Measurements from ENCODE around the gene UBASH3A.

UBASH3A gene

DNA sequence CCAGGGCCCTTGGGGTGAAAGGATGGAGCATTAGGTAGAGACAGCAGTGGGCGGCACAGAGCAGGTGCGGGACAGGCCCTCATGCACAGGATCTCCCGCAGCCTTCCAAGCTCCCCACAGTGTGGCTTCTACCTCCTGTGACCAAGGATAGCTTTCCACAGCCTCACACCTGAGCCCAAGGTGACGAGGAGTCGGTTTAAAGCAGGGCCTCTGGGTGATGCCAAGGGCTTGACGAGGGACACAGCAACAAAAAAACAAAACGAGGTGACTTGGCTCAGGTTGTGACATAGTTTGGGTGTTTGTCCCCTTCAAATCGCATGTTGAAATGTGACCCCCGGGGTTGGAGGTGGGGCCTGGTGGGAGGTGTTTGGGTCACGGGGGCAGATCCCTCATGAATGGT, 77.0 kb downstream of the UBASH3A start:
- TF ChIP-seq, protein P1, sequence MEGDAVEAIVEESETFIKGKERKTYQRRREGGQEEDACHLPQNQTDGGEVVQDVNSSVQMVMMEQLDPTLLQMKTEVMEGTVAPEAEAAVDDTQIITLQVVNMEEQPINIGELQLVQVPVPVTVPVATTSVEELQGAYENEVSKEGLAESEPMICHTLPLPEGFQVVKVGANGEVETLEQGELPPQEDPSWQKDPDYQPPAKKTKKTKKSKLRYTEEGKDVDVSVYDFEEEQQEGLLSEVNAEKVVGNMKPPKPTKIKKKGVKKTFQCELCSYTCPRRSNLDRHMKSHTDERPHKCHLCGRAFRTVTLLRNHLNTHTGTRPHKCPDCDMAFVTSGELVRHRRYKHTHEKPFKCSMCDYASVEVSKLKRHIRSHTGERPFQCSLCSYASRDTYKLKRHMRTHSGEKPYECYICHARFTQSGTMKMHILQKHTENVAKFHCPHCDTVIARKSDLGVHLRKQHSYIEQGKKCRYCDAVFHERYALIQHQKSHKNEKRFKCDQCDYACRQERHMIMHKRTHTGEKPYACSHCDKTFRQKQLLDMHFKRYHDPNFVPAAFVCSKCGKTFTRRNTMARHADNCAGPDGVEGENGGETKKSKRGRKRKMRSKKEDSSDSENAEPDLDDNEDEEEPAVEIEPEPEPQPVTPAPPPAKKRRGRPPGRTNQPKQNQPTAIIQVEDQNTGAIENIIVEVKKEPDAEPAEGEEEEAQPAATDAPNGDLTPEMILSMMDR (IDR thresholded peaks at IDR 0.05; ENCODE audit: low read depth, low read length) = no peak
- H3K4me3 ChIP-seq (ENCODE audit: low read depth, low read length) = no peak overlapping the region

DNA sequence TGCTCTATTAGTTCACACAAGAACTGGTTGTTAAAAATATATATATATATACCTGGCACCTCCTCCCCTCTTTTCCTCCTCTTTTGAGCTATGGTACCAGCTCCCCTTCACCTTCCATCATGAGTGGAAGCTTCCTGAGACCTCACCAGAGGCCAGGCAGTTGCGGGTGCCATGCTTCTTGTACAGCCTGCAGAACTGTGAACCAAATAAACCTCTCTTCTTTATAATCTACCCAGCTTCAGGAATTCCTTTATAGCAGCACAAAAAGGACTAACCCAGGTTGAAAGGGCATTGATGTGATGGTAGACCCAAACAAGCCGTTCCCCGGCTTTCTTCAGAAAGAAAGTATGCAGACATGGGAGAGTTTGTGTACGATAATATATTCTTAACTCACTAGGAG, 77.5 kb downstream of the UBASH3A start:
- no peak overlapping the region for H3K4me3 ChIP-seq (ENCODE audit: low read depth, low read length)
- TF ChIP-seq, protein P1 (IDR thresholded peaks at IDR 0.05; ENCODE audit: low read depth, low read length) = no peak

DNA sequence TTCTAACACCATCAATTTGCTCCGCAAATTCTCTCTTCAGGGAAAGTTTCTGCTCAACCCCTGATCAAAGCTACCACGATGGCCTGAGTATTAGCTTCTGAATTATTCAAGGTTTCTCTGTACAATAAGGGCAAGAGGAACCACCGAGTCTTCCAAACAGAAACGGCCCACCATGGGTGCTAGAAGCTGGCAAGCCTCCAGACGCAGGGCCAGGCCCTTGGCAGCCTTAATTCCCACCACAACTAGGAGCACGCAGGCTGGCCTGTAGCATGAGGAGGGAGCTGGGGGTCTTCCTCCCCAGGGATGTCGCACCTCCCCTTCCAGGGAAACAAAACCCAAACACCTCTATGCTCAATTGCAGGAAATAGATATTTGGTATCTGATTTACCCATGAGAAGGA, 81.3 kb downstream of the UBASH3A start:
- no peak overlapping the region for H3K4me3 ChIP-seq (ENCODE audit: low read depth, low read length)
- TF ChIP-seq, protein P1 (IDR thresholded peaks at IDR 0.05; ENCODE audit: low read depth, low read length) = no peak

DNA sequence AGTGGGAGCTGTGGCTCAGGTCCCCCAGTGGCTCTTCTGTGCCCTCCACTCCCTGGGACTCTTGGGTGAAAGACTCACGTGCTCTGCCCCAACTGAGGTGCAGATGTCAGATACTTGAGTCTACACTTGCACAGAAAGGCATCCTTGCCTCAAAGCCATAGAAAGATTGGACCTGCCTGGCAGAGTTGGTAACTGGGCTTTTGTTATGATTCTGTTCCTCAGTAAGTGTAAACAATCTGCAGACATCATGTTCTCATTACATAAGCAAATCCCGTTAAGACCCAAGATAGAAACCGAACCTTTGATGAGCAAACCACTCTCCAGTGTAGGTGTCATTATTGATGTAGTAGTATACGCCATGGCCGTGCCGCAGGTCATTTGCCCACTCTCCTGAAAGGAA, 82.4 kb downstream of the UBASH3A start:
- no peak overlapping the region for H3K4me3 ChIP-seq (ENCODE audit: low read depth, low read length)
- TF ChIP-seq, protein P1 (IDR thresholded peaks at IDR 0.05; ENCODE audit: low read depth, low read length) = no peak

DNA sequence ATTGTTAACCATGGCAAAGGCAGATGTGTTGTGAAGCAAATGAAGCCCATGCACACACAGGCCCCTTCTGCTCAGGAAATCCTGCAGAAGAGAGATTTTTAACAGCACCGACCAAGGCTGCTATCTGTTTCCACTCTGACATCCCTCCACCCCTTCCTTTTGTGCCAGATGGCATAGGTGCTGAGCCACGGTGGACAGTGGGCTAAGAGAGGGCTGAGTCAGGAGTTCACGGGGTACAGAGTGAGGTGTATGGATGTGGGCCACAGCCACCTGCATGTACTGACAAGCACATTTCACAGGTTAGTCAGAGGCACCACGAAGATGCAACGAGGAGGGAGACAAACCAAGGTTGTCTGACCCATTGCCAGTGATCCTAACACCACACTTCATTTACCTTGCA, 82.8 kb downstream of the UBASH3A start:
- TF ChIP-seq, protein P1 (IDR thresholded peaks at IDR 0.05; ENCODE audit: low read depth, low read length) = no peak
- no peak overlapping the region for H3K4me3 ChIP-seq (ENCODE audit: low read depth, low read length)

DNA sequence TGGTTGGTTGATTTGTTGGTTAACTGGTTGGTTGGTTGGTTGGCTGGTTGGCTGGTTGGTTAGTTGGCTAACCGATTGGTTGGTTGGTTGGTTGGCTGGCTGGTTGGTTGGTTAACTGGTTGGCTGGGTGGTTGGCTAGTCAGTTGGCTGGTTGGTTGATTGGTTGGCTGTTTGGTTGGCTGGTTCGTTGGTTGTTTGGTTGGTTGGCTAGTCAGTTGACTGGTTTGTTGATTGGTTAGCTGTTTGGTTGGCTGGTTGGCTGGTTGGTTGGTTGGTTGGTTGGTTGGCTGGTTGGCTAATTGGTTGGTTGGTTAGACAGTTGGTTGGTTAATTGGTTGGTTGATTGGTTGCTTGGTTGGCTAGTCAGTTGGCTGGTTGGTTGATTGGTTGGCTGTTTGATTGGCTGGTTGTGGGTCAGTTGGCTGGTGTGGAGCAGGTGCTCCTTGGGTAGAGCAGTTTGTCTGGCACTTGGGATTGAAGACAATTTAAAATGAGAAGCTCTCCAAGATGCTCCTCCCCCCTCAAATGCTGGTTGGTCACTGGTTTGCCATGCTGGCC, 85.4 kb downstream of the UBASH3A start:
- H3K4me3 ChIP-seq (ENCODE audit: low read depth, low read length) = no peak overlapping the region
- TF ChIP-seq, protein P1 (IDR thresholded peaks at IDR 0.05; ENCODE audit: low read depth, low read length) = no peak

DNA sequence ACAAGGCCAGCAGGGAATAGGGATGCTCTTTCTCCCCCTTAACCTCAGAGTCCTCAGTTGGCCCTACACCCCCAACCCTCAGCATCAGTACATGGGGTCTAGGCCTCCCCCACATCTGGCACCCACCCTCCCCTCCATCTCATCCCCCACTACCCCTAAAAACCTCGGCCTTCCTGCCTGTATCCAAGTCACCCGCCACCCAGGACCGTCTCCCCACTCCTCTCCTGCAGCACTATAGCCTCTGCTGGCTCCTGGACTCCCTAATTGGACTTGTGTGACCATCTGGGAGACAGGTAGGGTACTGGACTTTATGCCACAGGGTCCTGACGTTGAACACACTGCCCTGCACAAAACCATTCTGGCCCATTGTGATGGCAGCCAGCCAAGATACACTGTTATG, 86.3 kb downstream of the UBASH3A start:
- H3K4me3 ChIP-seq (ENCODE audit: low read depth, low read length) = no peak overlapping the region
- TF ChIP-seq, protein P1 (IDR thresholded peaks at IDR 0.05; ENCODE audit: low read depth, low read length) = no peak
